IMR-90 (cell line): Measurements from ENCODE around the gene KCNMB2. TPM values are rescaled to one million over a fixed set of nuclear protein-coding genes. Genes with fewer than 3 reads are reported as not detected.
A peak's percentile ranks its signal among the peaks of the same experiment; 100 is the strongest.

ENCODE experiments used
- ATAC-seq: fragments of 200-7000 bp; cut with Tn5 transposase; 2 replicates; pipeline ENCODE4 v1.9.1; 2020; ENCODE audit warnings: low read depth, mild to moderate bottlenecking, moderate library complexity
- BruUV-seq: library from RNA; stranded (reverse); fragments of 400-500 nt; replicated peaks from 2 replicates; lab custom pipeline; 2021; lab: Mats Ljungman, UMichigan
- CTCF ChIA-PET: fragments of 300-600 bp; formaldehyde crosslinking; extraction: SDS; loops from one replicate; lab custom pipeline; 2021; ENCODE audit warnings: antibody characterized with exemption; lab: Yijun Ruan, JAX
- POLR2A ChIA-PET: fragments of 300-600 bp; sonication (Branson Sonifier 250); formaldehyde crosslinking; loops from one replicate; lab custom pipeline; 2022; ENCODE audit warnings: antibody characterized with exemption; ENCODE audit not compliant: unreplicated experiment; lab: Charles Lee
- DNase-seq: peaks from one replicate; pipeline ENCODE4 v3.0.0; 2013
- H2AFZ ChIP-seq: replicated peaks from 2 replicates; pipeline ENCODE3; 2013; ENCODE audit warnings: low read length, mild to moderate bottlenecking; ENCODE audit not compliant: poor library complexity
- H2AK5ac ChIP-seq: 2 replicates; pipeline ENCODE4 v1.6.1; 2013; ENCODE audit warnings: low read depth, low read length, inconsistent platforms
- H2AK9ac ChIP-seq: replicated peaks from 2 replicates; pipeline ENCODE3; 2013; ENCODE audit warnings: mild to moderate bottlenecking, low read depth, low read length, moderate library complexity; ENCODE audit not compliant: poor library complexity
- H2BK120ac ChIP-seq: 2 replicates; pipeline ENCODE4 v1.6.1; 2013; ENCODE audit warnings: low read depth, low read length, inconsistent platforms
- H2BK15ac ChIP-seq: 3 replicates; pipeline ENCODE4 v1.6.1; 2013; ENCODE audit warnings: low read depth, low read length, inconsistent platforms
- H2BK20ac ChIP-seq: 2 replicates; pipeline ENCODE4 v1.6.1; 2013; ENCODE audit warnings: low read depth, mild to moderate bottlenecking, inconsistent platforms, low read length, moderate library complexity
- H2BK5ac ChIP-seq: 2 replicates; pipeline ENCODE4 v1.6.1; 2013; ENCODE audit warnings: mild to moderate bottlenecking, low read depth, low read length, inconsistent platforms; ENCODE audit not compliant: poor library complexity, severe bottlenecking
- H3K14ac ChIP-seq: replicated peaks from 2 replicates; pipeline ENCODE4 v1.6.1; 2013; ENCODE audit warnings: low read depth, low read length, inconsistent platforms
- H3K18ac ChIP-seq: 2 replicates; pipeline ENCODE4 v1.6.1; 2013; ENCODE audit warnings: low read depth, low read length, control low read depth
- H3K23ac ChIP-seq: 2 replicates; pipeline ENCODE4 v1.6.1; 2013; ENCODE audit warnings: low read depth, low read length, inconsistent platforms
- H3K27ac ChIP-seq: 2 replicates; pipeline ENCODE4 v1.5.1; 2013; ENCODE audit warnings: mild to moderate bottlenecking, control low read depth, low read length; ENCODE audit not compliant: insufficient read depth
- H3K27me3 ChIP-seq: 2 replicates; pipeline ENCODE4 v1.6.1; 2013; ENCODE audit warnings: low read length; ENCODE audit not compliant: control insufficient read depth, insufficient read depth
- H3K36me3 ChIP-seq: 2 replicates; pipeline ENCODE4 v1.6.1; 2013; ENCODE audit warnings: low read length, mixed read lengths; ENCODE audit not compliant: control insufficient read depth, insufficient read depth
- H3K4ac ChIP-seq: 2 replicates; pipeline ENCODE4 v1.6.1; 2013; ENCODE audit warnings: low read depth, low read length, inconsistent platforms
- H3K4me1 ChIP-seq: 2 replicates; pipeline ENCODE4 v1.6.1; 2013; ENCODE audit warnings: low read length, mixed read lengths; ENCODE audit not compliant: control insufficient read depth, insufficient read depth
- H3K4me2 ChIP-seq: 2 replicates; pipeline ENCODE4 v1.6.1; 2013; ENCODE audit warnings: low read depth, mild to moderate bottlenecking, control low read depth, low read length, moderate library complexity
- H3K4me3 ChIP-seq: 2 replicates; pipeline ENCODE4 v1.5.1; 2013; ENCODE audit warnings: low read depth, mild to moderate bottlenecking, control low read depth, low read length, moderate library complexity; ENCODE audit not compliant: insufficient read depth
- H3K56ac ChIP-seq: 2 replicates; pipeline ENCODE4 v1.6.1; 2013; ENCODE audit warnings: low read length, inconsistent platforms; ENCODE audit not compliant: insufficient read depth; ENCODE audit errors: extremely low read depth
- H3K79me1 ChIP-seq, 2 experiments: 2 replicates each; pipeline ENCODE4 v1.6.1; 2013; ENCODE audit warnings: low read length in 2 of 2, inconsistent platforms in 1 of 2, low read depth in 1 of 2
- H3K9ac ChIP-seq: 2 replicates; pipeline ENCODE4 v1.6.1; 2013; ENCODE audit warnings: low read depth, low read length, control low read depth
- H3K9me1 ChIP-seq: 2 replicates; pipeline ENCODE4 v1.6.1; 2013; ENCODE audit warnings: low read length, inconsistent platforms; ENCODE audit not compliant: insufficient read depth
- H3K9me3 ChIP-seq: 2 replicates; pipeline ENCODE4 v1.6.1; 2013; ENCODE audit warnings: low read length; ENCODE audit not compliant: control insufficient read depth, insufficient read depth
- H4K20me1 ChIP-seq: 2 replicates; pipeline ENCODE4 v1.6.1; 2013; ENCODE audit warnings: low read length, inconsistent platforms; ENCODE audit not compliant: insufficient read depth
- H4K5ac ChIP-seq: 2 replicates; pipeline ENCODE4 v1.6.1; 2013; ENCODE audit warnings: mild to moderate bottlenecking, low read depth, low read length, control low read depth
- H4K8ac ChIP-seq, 2 experiments: 2 replicates each; pipeline ENCODE4 v1.6.1; 2013; ENCODE audit warnings: low read depth in 2 of 2, low read length in 2 of 2, control low read depth in 1 of 2, inconsistent platforms in 1 of 2
- H4K91ac ChIP-seq: 2 replicates; pipeline ENCODE4 v1.6.1; 2013; ENCODE audit warnings: low read depth, low read length, inconsistent platforms; ENCODE audit not compliant: insufficient read depth
- BHLHE40 ChIP-seq: fragments of 150-350 bp; IDR thresholded peaks from 2 replicates; pipeline ENCODE4 v1.6.1; 2016; ENCODE audit warnings: mild to moderate bottlenecking, low read depth, low read length
- CEBPB ChIP-seq: IDR thresholded peaks from 2 replicates; pipeline ENCODE4 v1.6.1; 2012; ENCODE audit warnings: low read depth, low read length, improper control_type of control experiment
- CHD1 ChIP-seq: IDR thresholded peaks from 2 replicates; pipeline ENCODE4 v1.6.1; 2012; ENCODE audit warnings: low read depth, low read length, improper control_type of control experiment
- FOS ChIP-seq: fragments of 150-350 bp; IDR thresholded peaks from 2 replicates; pipeline ENCODE4 v1.6.1; 2016; ENCODE audit warnings: low read depth, low read length
- MAFK ChIP-seq: IDR thresholded peaks from 2 replicates; pipeline ENCODE4 v1.6.1; 2012; ENCODE audit warnings: low read depth, low read length, improper control_type of control experiment
- MAZ ChIP-seq: IDR thresholded peaks from 2 replicates; pipeline ENCODE4 v1.6.1; 2012; ENCODE audit warnings: low read depth, mild to moderate bottlenecking, low read length, improper control_type of control experiment, moderate library complexity, borderline replicate concordance
- MXI1 ChIP-seq: IDR thresholded peaks from 2 replicates; pipeline ENCODE4 v1.6.1; 2012; ENCODE audit warnings: low read depth, mild to moderate bottlenecking, low read length, moderate library complexity, borderline replicate concordance
- NFE2L2 ChIP-seq: fragments of 150-350 bp; IDR thresholded peaks from 2 replicates; pipeline ENCODE4 v1.6.1; 2016; ENCODE audit warnings: low read depth, mild to moderate bottlenecking, low read length
- POLR2A ChIP-seq: IDR thresholded peaks from 2 replicates; pipeline ENCODE4 v1.6.1; 2012; ENCODE audit warnings: mild to moderate bottlenecking, low read depth, low read length
- RAD21 ChIP-seq: IDR thresholded peaks from 2 replicates; pipeline ENCODE4 v1.6.1; 2012; ENCODE audit warnings: low read length, improper control_type of control experiment
- RCOR1 ChIP-seq: IDR thresholded peaks from 2 replicates; pipeline ENCODE4 v1.6.1; 2012; ENCODE audit warnings: mild to moderate bottlenecking, low read length, improper control_type of control experiment; ENCODE audit not compliant: insufficient replicate concordance
- RFX5 ChIP-seq: IDR thresholded peaks from 2 replicates; pipeline ENCODE4 v1.8.0; 2012; ENCODE audit warnings: low read depth, mild to moderate bottlenecking, low read length, moderate library complexity
- SMC3 ChIP-seq: fragments of 150-350 bp; IDR thresholded peaks from 2 replicates; pipeline ENCODE4 v1.6.1; 2016; ENCODE audit warnings: low read depth, mild to moderate bottlenecking, antibody characterized with exemption, low read length, moderate library complexity
- USF2 ChIP-seq: fragments of 150-350 bp; IDR thresholded peaks from 2 replicates; pipeline ENCODE4 v1.6.1; 2017; ENCODE audit warnings: mild to moderate bottlenecking, antibody characterized with exemption, low read length, low read depth
- WGBS, 2 experiments: methylation state at CpG; one replicate each; pipeline versions ENCODE4 v1.1.5 to v1.1.7; 2013; ENCODE audit warnings: missing lambda C conversion rate in 2 of 2; ENCODE audit not compliant: insufficient read length in 1 of 2; ENCODE audit errors: extremely low coverage in 2 of 2; 5-methylcytosine and 5-hydroxymethylcytosine counted together
- dilution Hi-C: fragments of 300-500 bp; cut with HindIII; formaldehyde crosslinking; loops from one replicate; pipeline ENCODE4 v1.14.3; 2018; ENCODE audit warnings: low sequenced_read_pairs; ENCODE audit not compliant: unreplicated experiment
- in situ Hi-C: fragments of 300-500 bp; cut with MboI; formaldehyde crosslinking; loops from 3 replicates; pipeline ENCODE4 v1.14.3; 2019; ENCODE audit warnings: low sequenced_read_pairs, inconsistent platforms, mixed read lengths
- intact Hi-C: fragments of 100-400 bp; cut with micrococcal nuclease; formaldehyde crosslinking; loops from 2 replicates; pipeline ENCODE4 v1.10.0; 2022
- polyA plus RNA-seq, 3 experiments: library from polyadenylated mRNA; depleted of rRNA; stranded (reverse); fragments of >200 nt; gene quantifications; 2 replicates each; pipeline ENCODE4 v1.2.3, GENCODE V29; 2012; ENCODE audit warnings: low replicate concordance in 1 of 3
- total RNA-seq: library from RNA; depleted of rRNA; stranded (reverse); fragments of >200 nt; gene quantifications from 2 replicates; pipeline ENCODE4 v1.2.3, GENCODE V29; 2012
- TF ChIP-seq, protein P1 (sequence below): fragments of 150-350 bp; IDR thresholded peaks from 2 replicates; pipeline ENCODE4 v1.6.1; 2016; ENCODE audit warnings: low read depth, mild to moderate bottlenecking, low read length, moderate library complexity, borderline replicate concordance
- TF ChIP-seq, protein P2 (sequence below): conservative IDR thresholded peaks from 2 replicates; pipeline ENCODE4 v1.5.1; 2012; ENCODE audit warnings: mild to moderate bottlenecking, low read depth, low read length, improper control_type of control experiment

Gene KCNMB2
- total and polyA plus RNA-seq, 2 of the 4 experiments (the other 2 are of a cell fraction): not detected

GRCh38 chr3:178671791-178672190 lies 135.6 kb downstream of the KCNMB2 start:
- H3K4ac ChIP-seq: no peak overlapping the region
- H2AK9ac ChIP-seq: no peak overlapping the region
- H3K56ac ChIP-seq: no peak overlapping the region
- H4K91ac ChIP-seq: no peak overlapping the region
- no peak overlapping the region for H4K5ac ChIP-seq
- no peak overlapping the region for H4K8ac ChIP-seq
- no peak overlapping the region for H2AFZ ChIP-seq
- no peak overlapping the region for H2AK5ac ChIP-seq
- no peak overlapping the region for H3K9ac ChIP-seq
- no peaks in the 10 kb centered on the region for H3K9me1 ChIP-seq
- ChIA-PET CTCF (no interaction called here), POLR2A (no interaction called here)
- H3K4me3 ChIP-seq: no peak overlapping the region
- no TSS peak for BruUV-seq
- dilution Hi-C loops: no loop called here
- intact Hi-C loops: no loop called here
- 0 out of 2 replicates have a peak, but pooled peaks cover 2% of the 10 kb centered on the region for H3K4me1 ChIP-seq
- no peak overlapping the region for H2BK120ac ChIP-seq
- no peaks in the 10 kb centered on the region for H3K36me3 ChIP-seq
- H3K79me1 ChIP-seq: no peaks in the 10 kb centered on the region
- H2BK5ac ChIP-seq: no peak overlapping the region
- H4K20me1 ChIP-seq: no peaks in the 10 kb centered on the region
- no peak overlapping the region for H2BK20ac ChIP-seq
- H3K27me3 ChIP-seq: peaks cover 3% of the 10 kb centered on the region; the same call in 1 of the 2 replicates
- H3K18ac ChIP-seq: no peak overlapping the region
- TF ChIP-seq MAZ (no peak), CEBPB (no peak), RAD21 (no peak), NFE2L2 (no peak), RCOR1 (no peak), CHD1 (no peak), USF2 (no peak), POLR2A (no peak), RFX5 (no peak), FOS (no peak), MXI1 (no peak), SMC3 (no peak), MAFK (no peak), BHLHE40 (no peak)
- TF ChIP-seq, protein P1, sequence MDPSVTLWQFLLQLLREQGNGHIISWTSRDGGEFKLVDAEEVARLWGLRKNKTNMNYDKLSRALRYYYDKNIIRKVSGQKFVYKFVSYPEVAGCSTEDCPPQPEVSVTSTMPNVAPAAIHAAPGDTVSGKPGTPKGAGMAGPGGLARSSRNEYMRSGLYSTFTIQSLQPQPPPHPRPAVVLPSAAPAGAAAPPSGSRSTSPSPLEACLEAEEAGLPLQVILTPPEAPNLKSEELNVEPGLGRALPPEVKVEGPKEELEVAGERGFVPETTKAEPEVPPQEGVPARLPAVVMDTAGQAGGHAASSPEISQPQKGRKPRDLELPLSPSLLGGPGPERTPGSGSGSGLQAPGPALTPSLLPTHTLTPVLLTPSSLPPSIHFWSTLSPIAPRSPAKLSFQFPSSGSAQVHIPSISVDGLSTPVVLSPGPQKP: no peak
- TF ChIP-seq, protein P2, sequence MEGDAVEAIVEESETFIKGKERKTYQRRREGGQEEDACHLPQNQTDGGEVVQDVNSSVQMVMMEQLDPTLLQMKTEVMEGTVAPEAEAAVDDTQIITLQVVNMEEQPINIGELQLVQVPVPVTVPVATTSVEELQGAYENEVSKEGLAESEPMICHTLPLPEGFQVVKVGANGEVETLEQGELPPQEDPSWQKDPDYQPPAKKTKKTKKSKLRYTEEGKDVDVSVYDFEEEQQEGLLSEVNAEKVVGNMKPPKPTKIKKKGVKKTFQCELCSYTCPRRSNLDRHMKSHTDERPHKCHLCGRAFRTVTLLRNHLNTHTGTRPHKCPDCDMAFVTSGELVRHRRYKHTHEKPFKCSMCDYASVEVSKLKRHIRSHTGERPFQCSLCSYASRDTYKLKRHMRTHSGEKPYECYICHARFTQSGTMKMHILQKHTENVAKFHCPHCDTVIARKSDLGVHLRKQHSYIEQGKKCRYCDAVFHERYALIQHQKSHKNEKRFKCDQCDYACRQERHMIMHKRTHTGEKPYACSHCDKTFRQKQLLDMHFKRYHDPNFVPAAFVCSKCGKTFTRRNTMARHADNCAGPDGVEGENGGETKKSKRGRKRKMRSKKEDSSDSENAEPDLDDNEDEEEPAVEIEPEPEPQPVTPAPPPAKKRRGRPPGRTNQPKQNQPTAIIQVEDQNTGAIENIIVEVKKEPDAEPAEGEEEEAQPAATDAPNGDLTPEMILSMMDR: no peak
- DNase-seq: peak; percentile 34
- no peak overlapping the region for H3K4me2 ChIP-seq
- no peak overlapping the region for H3K14ac ChIP-seq
- in situ Hi-C loops: no loop called here
- no peak overlapping the region for H3K23ac ChIP-seq
- no peak overlapping the region for H3K27ac ChIP-seq
- ATAC-seq: peak; percentile 29
- H2BK15ac ChIP-seq: no peak overlapping the region
- no peaks in the 10 kb centered on the region for H3K9me3 ChIP-seq
- WGBS, 2 experiments: no CpG with 5 or more reads among the region's 1 CpG
